ENCODE results near the gene AHCYL2.
A peak's percentile ranks its signal among the peaks of the same experiment; 100 is the strongest.

AHCYL2 gene

GRCh38 chr7:129375141-129375938 lies 150.5 kb downstream of the AHCYL2 start:
- no peak for TF ChIP-seq CTCF (IDR thresholded peaks at IDR 0.05; ENCODE audit: control insufficient read depth, insufficient read depth, low read depth, low read length, missing control alignments)
- DNase-seq (ENCODE audit: low read depth), result no peak
- no peak overlapping the region for H3K4me3 ChIP-seq (ENCODE audit: control insufficient read depth, low read depth, low read length)

- DNase-seq (ENCODE audit: low read depth), result no peak
- TF ChIP-seq CTCF (IDR thresholded peaks at IDR 0.05; ENCODE audit: control insufficient read depth, insufficient read depth, low read depth, low read length, missing control alignments), result peak; percentile 65
- H3K4me3 ChIP-seq (ENCODE audit: control insufficient read depth, low read depth, low read length), result no peak overlapping the region
These were observed 151.4 kb downstream of the AHCYL2 start for GRCh38 chr7:129376076-129376777.

- TF ChIP-seq CTCF (IDR thresholded peaks at IDR 0.05; ENCODE audit: control insufficient read depth, insufficient read depth, low read depth, low read length, missing control alignments), result no peak
- no peak for DNase-seq (ENCODE audit: low read depth)
These were observed 152.2 kb downstream of the AHCYL2 start for GRCh38 chr7:129376778-129377700.

GRCh38 chr7:129381710-129382484 lies 157.1 kb downstream of the AHCYL2 start:
- DNase-seq (ENCODE audit: low read depth), result no peak

More at GRCh38 chr7:129376778-129377700, 152.2 kb downstream of the AHCYL2 start:
- H3K4me3 ChIP-seq (ENCODE audit: control insufficient read depth, low read depth, low read length), result no peak overlapping the region

GRCh38 chr7:129383542-129384132 lies 158.8 kb downstream of the AHCYL2 start:
- TF ChIP-seq CTCF (IDR thresholded peaks at IDR 0.05; ENCODE audit: control insufficient read depth, insufficient read depth, low read depth, low read length, missing control alignments), result no peak
- no peak for DNase-seq (ENCODE audit: low read depth)
- no peak overlapping the region for H3K4me3 ChIP-seq (ENCODE audit: control insufficient read depth, low read depth, low read length)

More at GRCh38 chr7:129381710-129382484, 157.1 kb downstream of the AHCYL2 start:
- no peak for TF ChIP-seq CTCF (IDR thresholded peaks at IDR 0.05; ENCODE audit: control insufficient read depth, insufficient read depth, low read depth, low read length, missing control alignments)
- no peak overlapping the region for H3K4me3 ChIP-seq (ENCODE audit: control insufficient read depth, low read depth, low read length)
